NB4 (cell line): ENCODE data around the gene KATNB1.

ENCODE experiments used
- DNase-seq: peaks from one replicate; pipeline ENCODE4 v3.0.0; 2010; ENCODE audit warnings: low read depth
- H3K4me3 ChIP-seq: one replicate; pipeline ENCODE4 v1.5.1; 2011; ENCODE audit warnings: mild to moderate bottlenecking, low read depth, low read length, moderate library complexity
- CTCF ChIP-seq: IDR thresholded peaks from one replicate; pipeline ENCODE4 v1.5.1; 2012; ENCODE audit warnings: low read depth, low read length
- MYC ChIP-seq: IDR thresholded peaks from 2 replicates; pipeline ENCODE4 v1.6.1; 2011; ENCODE audit warnings: low read depth, low read length
- POLR2A ChIP-seq: IDR thresholded peaks from 2 replicates; pipeline ENCODE4 v1.6.1; 2011; ENCODE audit warnings: mild to moderate bottlenecking; ENCODE audit not compliant: insufficient read length; ENCODE audit errors: extremely low read depth
- TF ChIP-seq, protein P1 (sequence below): IDR thresholded peaks from 2 replicates; pipeline ENCODE4 v1.6.1; 2011; ENCODE audit warnings: low read depth, low read length

Gene KATNB1

GRCh38 chr16:57721356-57722209 lies 14.0 kb upstream of the KATNB1 start:
- TF ChIP-seq, protein P1, sequence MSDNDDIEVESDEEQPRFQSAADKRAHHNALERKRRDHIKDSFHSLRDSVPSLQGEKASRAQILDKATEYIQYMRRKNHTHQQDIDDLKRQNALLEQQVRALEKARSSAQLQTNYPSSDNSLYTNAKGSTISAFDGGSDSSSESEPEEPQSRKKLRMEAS, result no peak
- no peak for TF ChIP-seq POLR2A
- no peak for TF ChIP-seq CTCF
- no peak for TF ChIP-seq MYC
- DNase-seq, result no peak
- H3K4me3 ChIP-seq, result no peak overlapping the region

DNA sequence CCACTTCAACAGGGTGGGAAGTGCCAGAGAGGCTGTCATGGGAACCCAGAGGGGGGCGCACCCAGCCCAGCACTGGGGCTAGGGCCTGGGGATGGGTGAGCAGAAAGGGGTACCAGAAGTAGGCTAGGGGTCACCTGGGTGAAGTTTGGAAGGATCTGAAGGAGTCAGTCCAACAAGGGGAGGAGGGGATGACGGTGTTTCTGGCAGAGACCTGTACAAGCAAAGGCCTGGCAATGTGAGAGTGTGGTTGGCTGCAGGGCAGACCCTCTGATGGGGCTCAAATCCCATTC lies 13.4 kb upstream of the KATNB1 start:
- no peak for DNase-seq
- H3K4me3 ChIP-seq, result no peak overlapping the region
- TF ChIP-seq, protein P1, result no peak
- no peak for TF ChIP-seq CTCF
- no peak for TF ChIP-seq POLR2A
- no peak for TF ChIP-seq MYC

- TF ChIP-seq MYC (no peak), POLR2A (no peak), CTCF (no peak)
- TF ChIP-seq, protein P1, result no peak
- H3K4me3 ChIP-seq, result no peak overlapping the region
- no peak for DNase-seq
These were observed 12.9 kb upstream of the KATNB1 start for GRCh38 chr16:57722651-57723050.

GRCh38 chr16:57723170-57723569 lies 12.4 kb upstream of the KATNB1 start:
- H3K4me3 ChIP-seq, result no peak overlapping the region
- TF ChIP-seq POLR2A (no peak), MYC (no peak), CTCF (peak; percentile 12)
- DNase-seq, result peak; percentile 38

DNA sequence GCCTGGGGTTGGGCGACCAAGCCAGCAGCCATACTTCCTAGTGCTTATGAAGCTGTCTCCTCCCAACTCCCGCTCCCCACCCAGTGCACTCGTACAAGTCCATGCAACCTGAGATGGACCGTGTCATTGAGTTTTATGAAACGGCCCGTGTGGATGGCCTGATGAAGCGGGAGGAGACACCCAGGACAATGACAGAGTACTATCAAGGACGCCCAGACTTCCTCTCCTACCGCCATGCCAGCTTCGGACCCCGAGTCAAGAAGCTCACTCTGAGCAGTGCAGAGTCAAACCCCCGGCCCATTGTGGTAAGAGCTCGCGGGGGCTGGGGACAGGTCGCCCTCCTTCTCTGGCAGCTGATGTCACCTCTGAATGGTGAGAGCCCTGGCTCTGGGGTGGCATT lies 11.0 kb upstream of the KATNB1 start:
- DNase-seq, result no peak
- no peak overlapping the region for H3K4me3 ChIP-seq
- no peak for TF ChIP-seq MYC
- TF ChIP-seq, protein P1, result no peak
- no peak for TF ChIP-seq POLR2A
- no peak for TF ChIP-seq CTCF

DNA sequence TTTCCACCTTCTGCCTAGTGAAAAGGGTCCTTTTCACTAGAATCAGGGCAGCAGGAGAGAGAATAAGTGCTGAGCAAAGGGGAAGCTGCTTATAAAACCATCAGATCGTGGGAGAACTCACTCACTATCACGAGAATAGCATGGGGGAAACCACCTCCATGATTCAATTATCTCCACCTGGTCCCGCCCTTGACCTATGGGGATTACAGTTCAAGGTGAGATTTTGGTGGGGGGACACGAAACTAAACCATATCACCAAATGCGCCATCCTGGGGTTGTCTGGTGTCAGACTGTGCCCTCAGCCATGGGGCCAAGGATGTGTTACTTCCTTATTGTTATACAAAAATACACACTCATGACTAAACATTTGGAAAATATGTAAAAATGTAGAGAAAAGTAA lies 10.4 kb upstream of the KATNB1 start:
- DNase-seq, result no peak

More for the DNA sequence above, 10.4 kb upstream of the KATNB1 start:
- no peak overlapping the region for H3K4me3 ChIP-seq
- TF ChIP-seq MYC (no peak), CTCF (no peak), POLR2A (no peak)
- TF ChIP-seq, protein P1, result no peak
